LoVo (cell line): ENCODE measurements around the gene DCST2.
A peak's percentile ranks its signal among the peaks of the same experiment; 100 is the strongest.

Experiments used
- DNase-seq: peaks from one replicate; pipeline ENCODE4 v3.0.0-alpha.2; 2016; ENCODE audit warnings: low spot score

DCST2 gene

DNA sequence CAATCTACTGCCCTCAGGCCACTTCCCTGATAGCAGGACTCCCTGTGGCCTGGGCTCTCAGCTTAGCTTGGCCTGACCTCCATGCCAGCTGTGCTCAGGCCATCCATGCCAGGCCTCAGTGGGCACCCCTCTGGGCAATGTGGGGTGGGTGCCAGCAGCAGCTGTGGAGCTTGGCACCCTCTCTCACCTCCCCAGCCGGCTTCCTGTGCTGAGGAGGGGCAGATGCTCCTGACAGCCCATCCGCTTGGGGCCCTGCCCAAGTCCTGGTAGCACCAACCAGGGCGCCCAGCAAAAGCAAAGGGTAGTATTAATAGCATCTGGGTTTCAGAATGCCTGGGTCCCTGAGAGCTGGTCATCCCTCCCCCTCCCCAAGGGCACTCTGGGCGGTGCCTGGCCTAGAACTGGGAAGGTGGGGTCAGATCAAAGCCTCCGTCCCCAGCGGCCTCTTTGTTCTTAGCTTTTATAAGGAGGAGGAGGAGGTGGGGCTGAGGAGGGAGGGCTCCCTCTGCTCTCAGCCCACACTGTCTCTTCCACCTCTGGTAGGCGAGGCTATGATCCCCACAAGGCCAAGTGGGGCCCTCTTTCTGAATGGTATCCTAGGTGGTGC, 36.1 kb upstream of the DCST2 start:
- peak; percentile 29 for DNase-seq

DNA sequence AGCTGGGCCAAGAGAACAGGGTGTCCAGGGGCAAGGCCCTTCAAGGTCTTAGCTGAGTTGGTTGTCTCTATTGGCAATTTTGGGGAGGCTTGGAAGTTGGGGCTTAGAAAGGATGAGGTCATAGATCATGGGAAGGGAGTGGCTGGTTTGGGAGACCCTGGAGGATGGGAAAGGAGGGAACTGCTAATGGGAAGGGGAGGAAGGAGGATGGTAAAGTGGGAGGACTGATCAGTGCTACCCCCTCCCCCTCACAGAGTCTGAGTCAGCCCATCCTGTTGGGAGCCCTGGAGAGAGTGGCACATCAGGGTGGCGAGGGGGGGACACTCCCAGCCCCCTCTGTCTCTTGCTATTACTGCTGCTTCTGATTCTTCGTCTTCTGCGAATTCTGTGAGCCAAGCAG, 35.0 kb upstream of the DCST2 start:
- no peak for DNase-seq

DNA sequence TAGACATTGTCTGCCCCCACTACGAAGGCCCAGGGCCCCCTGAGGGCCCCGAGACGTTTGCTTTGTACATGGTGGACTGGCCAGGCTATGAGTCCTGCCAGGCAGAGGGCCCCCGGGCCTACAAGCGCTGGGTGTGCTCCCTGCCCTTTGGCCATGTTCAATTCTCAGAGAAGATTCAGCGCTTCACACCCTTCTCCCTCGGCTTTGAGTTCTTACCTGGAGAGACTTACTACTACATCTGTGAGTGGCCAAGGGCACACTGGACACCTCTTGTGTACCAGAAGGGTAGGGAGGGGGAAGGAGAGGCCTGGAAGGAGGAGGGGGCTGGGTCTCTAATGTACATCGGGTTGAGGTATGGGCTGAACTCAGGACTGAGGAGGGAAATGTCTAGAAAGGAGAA, 33.2 kb upstream of the DCST2 start:
- no peak for DNase-seq

DNA sequence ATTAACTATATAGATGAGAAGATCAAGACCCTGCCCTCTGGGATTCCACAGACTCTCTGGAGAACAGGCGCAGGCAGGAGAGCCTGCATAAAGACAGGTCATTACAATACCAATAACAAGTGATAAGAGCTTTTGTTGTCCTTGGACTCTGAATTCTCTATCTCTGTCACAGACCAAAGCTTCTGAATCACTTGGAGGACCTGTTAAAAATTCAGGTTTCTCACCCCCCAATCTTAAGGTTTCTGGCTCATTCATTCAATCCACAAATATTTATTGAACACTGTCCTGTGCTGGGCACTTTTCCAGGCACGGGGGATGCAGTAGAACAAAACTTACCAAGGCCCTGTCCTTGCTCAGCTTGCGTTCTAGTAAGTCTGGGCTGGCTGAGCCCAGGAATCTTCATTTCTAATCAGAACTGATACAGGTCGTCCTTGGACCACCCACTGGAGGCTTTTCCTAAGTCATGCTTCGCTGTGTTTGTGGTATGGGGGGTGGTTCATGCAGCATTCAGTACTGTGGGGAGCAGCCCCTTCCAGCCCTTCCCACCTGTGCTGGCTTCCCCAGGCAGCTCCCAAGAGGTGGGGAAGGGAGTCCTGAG, 31.4 kb upstream of the DCST2 start:
- DNase-seq, result no peak

DNA sequence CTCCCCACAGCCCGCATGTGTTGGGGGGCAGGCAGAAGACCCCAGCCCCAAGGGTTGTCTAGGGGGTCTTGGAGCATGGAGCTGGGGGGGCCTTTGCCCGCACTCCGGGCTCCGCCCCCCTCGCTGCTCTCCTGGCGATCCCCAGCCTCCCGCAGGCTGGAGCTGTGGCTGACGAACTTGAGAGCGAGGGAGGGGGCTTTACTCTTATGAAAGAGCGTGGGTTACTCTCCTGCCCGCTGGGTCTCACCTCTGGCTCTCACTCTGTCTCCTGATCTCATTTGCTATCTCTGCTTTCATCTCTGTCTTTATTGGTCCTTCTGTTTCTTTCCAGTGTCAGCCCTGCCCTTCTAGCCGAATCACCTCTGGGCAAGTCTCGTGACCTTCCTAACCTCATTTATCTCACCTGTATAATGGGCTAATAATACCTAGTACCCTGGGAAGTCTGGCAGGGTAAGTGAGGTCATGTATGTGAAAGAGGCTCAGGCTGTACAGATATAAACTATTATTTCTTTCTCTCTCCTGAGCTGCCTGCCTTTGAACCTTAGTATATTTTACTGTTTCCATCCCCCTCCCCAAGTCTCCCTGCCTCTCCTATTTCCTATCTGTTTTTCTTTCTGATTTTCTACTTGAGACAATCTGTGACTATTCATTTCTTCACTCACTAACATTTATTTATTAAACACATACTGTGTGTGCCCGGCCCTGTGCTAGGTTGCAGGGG, 30.7 kb upstream of the DCST2 start:
- no peak for DNase-seq

DNA sequence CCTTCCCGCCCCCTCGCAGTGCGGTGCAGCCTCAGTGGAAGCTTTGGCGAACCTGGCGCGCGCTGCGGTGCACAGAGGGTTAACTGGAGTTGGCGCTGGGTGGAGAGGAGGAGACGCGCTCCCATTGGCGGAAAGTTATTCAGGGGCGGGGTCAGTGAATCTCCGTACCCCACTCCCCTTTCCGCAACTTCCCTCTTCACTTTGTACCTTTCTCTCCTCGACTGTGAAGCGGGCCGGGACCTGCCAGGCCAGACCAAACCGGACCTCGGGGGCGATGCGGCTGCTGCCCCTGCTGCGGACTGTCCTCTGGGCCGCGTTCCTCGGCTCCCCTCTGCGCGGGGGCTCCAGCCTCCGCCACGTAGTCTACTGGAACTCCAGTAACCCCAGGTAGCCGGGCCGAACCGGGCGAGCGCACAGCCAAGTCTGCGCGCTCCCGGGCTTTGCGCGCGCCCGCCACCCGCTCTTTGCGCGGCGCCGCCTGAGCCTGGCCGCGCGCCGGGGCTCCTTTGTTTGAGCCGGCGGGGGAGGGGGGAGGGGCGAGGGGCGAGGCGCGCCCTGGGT, 30.0 kb upstream of the DCST2 start, which contains the start of gene EFNA4:
EFNA4 (plus strand) TSS at position 191 of the 561 bp plus-strand sequence; CDS start at position 275, 84 bp downstream.
- DNase-seq, result peak; percentile 90

DNA sequence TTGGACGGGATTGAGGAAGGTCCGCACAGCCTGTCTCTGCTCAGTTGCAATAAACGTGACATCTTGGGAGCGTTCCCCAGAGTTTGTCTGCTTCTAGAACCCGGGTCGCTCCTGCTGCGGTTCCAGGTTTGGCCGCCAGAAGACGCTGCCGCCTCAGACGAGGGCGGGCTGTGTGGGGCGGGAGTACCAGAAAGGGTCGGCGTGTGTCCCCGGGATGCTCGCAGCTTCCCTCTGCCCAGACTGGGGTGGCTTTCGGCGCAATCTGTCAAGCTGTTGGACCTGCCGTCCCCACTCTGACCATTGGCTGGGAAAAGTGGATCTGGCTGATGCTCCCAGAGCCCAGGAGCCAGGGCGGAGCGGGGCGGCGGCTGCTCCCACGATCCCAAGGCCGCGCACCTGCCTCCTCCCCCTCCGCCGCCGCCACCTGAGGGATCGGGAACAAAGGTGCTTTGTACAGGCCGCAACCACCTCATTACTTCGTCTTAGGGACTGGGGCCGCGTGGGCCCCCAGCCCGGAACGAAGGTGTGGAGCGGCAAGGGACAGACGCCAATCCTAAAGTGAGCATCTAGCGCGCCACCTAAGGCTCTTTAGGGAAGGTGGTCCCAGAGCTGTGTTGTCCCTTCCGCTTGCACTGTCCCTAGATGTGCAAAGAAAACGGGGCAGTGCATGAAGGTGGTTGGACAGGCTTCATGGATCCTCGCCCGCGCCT, 29.3 kb upstream of the DCST2 start:
- no peak for DNase-seq

DNA sequence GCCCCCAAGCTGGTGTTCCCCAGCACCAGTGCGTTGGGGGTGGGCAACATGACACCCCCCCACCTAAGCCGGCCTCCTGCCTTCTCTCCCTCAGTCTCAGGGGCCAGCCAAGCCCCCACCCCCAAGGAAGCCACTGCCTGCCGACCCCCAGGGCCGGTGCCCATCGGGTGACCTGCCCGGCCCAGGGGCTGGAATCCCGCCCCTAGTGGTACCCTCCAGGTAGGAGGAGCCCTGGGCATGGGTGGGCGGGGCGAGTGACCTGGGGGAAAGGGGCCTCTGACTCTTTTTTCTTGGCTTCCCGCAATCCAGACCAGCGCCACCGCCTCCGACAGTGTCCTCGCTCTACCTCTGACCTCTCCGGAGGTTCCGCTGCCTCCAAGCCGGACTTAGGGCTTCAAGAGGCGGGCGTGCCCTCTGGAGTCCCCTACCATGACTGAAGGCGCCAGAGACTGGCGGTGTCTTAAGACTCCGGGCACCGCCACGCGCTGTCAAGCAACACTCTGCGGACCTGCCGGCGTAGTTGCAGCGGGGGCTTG, 28.6 kb upstream of the DCST2 start:
- DNase-seq, result no peak

DNA sequence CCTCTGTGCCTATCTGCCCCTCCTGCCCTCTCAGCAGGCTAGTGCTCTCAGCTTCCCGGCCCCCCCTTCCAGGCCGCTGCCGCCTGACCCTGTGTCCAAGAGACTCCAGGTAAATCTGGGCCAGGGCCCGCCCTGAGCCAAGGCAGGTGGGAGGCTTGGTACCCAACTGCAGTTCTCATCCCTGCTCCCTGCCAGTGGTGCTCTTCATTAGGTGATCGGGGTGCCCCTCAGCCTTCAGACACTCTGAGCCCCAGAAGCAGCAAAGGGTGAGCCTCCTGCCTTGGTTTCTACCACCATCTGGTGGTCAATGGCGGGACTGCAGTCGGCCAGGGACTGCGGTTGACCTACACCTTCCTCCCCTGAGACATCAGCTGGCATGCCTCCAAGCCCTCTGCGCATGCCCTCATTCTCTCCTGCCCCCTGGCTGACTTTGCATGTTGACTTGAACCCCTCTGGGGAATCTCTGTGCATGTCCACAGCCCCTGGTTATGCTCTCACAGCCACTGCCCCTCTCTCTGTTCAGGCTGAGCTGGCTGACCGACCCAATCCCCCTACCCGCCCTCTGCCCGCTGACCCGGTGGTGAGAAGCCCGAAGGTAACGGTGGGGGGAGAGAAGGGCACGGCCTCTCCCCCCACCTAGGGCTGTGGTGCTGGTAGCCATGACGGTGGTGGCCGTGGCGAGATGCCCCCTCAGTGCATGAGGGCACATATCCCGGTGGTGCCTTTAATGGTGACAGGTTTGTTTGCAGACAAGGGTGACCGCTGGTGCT, 28.0 kb upstream of the DCST2 start:
- DNase-seq, result peak; percentile 75

DNA sequence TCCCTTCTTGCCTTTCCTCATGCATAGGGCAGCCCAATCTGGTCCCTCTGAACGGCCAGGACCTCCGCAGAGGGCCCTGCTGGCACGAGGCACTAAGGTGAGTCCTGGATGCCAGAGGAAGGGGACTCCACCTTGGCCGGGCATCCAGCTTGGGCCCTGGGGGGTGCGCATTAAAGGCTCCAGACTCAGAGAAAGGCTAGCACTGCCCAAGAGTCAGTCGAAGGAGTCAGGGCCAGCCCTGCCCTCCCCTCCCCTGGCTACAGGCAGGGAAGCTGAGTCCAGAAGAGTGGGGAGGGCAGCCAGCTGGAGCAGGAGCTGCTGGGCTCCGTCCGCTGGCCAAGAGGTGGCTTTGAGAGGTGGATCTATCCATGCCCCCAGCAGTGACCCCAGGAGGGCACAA, 27.2 kb upstream of the DCST2 start:
- DNase-seq, result no peak

DNA sequence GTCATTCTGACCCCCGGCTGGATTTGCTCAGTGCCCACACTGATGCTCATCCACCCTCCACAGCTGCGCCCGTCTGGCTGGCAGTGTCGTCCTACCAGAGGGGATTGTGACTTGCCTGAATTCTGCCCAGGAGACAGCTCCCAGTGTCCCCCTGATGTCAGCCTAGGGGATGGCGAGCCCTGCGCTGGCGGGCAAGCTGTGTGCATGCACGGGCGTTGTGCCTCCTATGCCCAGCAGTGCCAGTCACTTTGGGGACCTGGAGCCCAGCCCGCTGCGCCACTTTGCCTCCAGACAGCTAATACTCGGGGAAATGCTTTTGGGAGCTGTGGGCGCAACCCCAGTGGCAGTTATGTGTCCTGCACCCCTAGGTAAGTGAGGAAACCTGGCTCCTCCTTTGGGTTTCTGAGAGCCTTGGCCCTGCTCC, 24.2 kb upstream of the DCST2 start:
- no peak for DNase-seq

DNA sequence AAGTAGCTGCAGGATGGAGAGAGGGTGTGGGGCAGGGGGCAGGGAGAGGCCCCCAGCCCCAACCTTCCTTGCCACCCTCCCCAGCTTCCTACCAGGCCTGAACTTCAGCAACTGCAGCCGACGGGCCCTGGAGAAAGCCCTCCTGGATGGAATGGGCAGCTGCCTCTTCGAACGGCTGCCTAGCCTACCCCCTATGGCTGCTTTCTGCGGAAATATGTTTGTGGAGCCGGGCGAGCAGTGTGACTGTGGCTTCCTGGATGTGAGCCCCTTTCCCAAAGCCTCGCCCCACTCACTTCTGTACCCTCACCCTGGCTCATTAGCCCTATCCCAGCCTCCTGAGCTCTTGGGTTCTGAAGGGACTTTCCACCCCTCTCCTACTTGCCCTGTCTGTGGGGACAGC, 23.5 kb upstream of the DCST2 start:
- DNase-seq, result no peak

DNA sequence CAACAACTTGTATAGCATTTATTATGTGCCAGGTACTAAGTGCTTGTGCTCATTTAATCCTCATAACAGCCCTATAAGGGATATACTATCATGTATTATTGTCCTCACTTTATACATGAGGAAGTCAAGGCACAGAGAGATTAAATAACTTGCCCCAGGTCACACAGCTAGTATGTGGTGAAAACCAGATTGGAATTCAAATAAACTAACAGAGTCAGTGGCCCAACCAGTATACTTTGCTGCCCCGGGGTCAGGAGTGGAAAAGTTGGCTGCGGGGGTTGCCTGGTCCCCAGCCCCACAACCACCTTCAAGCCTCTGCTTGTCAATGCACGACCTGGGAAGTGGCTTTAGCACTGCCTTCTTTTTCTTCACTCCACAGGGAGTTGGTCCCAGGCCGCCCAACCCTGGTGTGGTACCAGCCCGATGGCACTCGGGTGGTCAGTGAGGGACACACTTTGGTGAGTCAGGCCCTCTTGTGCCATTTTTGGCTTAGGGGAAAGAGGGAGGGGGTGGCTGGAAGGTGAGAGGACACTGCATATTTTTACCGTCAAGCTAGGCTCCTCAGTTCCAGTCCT, 20.0 kb upstream of the DCST2 start:
- no peak for DNase-seq

DNA sequence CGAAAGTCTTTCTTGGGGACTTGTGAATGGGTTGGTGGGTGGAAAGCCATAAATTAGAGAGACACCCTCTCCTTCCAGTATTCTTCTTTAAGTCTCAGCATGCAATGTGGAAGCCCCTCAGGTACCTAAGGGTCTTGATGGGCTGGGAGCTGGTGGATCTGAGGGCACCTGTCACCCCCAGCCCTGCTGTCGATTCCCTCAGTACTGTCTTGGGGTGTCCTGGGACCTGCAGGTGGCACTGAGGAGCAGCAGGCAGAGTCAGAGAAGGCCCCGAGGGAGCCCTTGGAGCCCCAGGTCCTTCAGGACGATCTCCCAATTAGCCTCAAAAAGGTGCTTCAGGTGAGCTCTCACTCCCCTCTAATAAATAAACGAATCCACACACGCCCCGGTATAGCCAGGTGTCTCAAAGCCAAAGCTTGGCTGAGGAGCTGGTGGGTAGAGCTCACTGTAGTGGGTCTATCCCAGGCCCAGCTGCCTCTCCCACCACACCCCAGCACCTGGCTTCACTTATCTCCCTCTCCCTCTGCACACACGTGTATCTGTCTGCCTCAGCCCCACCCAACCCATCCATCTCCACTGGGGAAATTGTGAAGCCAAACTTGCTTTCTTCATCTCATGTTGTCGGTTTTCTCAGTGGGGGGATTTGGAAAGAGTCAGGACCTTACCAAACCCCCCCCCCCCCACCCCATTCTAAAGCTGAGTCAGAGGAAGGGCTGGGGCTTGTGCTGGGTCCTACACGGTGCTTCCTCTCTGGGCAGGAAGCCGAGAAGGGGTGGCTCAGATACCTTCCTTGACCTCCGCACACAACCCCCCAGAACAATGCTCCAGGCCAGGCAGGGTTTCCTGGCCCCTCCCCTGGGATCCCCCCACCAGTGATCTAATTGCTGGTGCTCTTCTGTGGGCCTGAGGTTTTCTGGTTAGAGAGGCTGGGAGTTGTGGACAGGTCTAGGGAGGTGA, 19.1 kb upstream of the DCST2 start:
- no peak for DNase-seq

DNA sequence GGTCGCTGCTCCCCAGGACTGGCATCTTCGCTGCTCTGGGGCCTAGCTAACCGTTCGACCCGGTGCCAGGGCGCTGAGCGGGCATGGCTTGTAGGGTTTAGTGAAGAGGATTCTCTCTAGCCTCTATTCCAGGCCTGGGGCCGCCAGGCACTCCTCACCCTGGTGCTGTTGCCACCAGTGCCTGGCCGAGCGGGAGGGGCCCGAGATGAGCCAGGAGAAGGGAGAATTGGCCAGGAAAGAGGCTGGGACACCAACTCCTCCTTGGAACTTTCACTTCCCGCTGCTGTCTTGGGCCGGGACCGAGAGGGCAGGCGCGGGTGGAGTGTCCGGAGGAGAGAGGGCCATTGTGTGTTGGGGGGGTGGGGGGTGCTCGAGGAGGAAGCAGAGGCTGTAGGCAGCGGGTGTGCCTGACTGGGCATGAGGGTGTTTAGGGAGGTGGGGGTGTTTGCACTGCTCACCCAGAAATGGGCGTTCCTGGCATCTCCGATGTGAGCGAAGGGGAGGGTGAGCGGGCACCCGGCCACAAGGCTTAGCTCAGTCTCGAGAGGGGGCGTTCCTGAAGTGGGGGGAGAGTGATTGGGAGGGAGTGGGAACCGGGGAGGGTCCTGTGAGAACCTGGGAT, 18.3 kb upstream of the DCST2 start:
- DNase-seq, result no peak

DNA sequence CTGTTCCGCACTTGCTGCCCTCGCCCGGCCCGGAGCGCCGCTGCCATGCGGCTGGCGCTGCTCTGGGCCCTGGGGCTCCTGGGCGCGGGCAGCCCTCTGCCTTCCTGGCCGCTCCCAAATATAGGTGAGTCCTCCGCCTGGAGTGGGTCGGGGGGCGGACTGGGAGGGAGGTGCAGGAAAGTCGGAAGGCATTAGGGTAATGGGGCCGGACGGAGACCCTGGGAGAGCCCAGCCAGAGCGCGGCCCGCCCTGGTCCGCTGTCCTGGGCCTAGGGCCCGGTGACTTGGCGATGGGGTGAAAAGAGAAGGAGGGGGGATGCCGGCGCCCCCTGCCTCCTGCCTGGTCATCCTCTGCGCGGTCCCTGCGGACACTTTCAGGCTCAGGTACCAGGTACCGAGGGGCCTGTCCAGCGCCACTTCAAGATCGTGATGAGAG, 17.8 kb upstream of the DCST2 start:
- DNase-seq, result no peak

DNA sequence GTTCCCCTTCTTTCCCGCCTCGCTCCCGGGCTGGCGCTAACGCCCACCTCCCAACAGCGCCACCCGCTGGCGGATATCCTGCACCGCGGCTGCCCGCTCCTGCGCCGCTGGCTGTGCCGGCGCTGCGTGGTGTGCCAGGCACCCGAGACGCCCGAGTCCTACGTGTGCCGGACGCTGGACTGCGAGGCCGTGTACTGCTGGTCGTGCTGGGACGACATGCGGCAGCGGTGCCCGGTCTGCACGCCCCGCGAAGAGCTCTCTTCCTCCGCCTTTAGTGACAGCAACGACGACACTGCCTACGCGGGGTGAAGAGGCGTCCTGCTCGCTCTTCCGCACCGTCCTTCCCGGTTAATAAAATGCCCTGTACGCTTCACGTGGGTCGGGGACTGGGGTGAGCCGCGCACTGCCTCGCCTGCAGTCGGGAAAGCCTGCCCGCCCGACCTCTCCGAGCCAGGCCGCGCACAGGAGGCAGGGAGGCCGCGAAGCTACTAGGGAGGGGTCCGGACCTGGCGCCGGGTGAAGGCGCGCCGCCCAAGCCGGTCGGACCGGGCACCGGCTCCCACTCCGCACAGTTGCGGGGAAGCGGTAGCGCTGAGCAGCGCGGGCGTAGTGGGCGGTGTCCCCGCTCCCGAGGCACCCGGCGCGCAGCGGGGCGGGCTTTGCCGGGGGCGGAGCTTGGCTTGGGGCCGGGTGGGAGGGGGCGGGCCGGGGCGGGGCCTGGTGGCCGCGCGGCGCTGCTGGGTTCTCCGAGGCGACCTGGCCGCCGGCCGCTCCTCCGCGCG, 17.2 kb upstream of the DCST2 start, which contains the start of gene ADAM15:
ADAM15 (plus strand) TSS at position 757 of the 782 bp plus-strand sequence. CDS start 71 bp downstream, outside the sequence.
- DNase-seq, result peak; percentile 87
